HK-2 (cell line): ENCODE results near the gene KRTAP9-2.
A peak's percentile ranks its signal among the peaks of the same experiment; 100 is the strongest.
"Not testable (repeated sequence)": the region's sequence is repeated elsewhere in the genome, so short reads cannot be mapped to it uniquely, and the experiment has no call there.

Experiments used
- DNase-seq: peaks from one replicate; pipeline ENCODE4 v3.0.0-alpha.2; 2018; ENCODE audit not compliant: unreplicated experiment

The KRTAP9-2 gene

GRCh38 chr17:41226598-41227095, at the start of gene KRTAP9-2:
Gene KRTAP9-2 (plus strand): TSS chr17:41226648. CDS start chr17:41226655, 7 bp downstream.
- not testable (repeated sequence) for DNase-seq

GRCh38 chr17:41176744-41177387, 49.6 kb upstream of the KRTAP9-2 start:
- DNase-seq: no peak

GRCh38 chr17:41177727-41178271, 48.6 kb upstream of the KRTAP9-2 start, which contains the start of gene KRTAP4-2:
Gene KRTAP4-2 (minus strand): TSS chr17:41178221. CDS start chr17:41178164, 57 bp downstream.
- DNase-seq: no peak

- DNase-seq: peak; percentile 6
These were observed 48.1 kb upstream of the KRTAP9-2 start for GRCh38 chr17:41178341-41178740.

GRCh38 chr17:41178843-41179616, 47.4 kb upstream of the KRTAP9-2 start:
- DNase-seq: no peak

GRCh38 chr17:41184480-41184961, 41.9 kb upstream of the KRTAP9-2 start, which contains the start of gene KRTAP4-1:
Gene KRTAP4-1 (minus strand): TSS chr17:41184911. CDS start chr17:41184854, 57 bp downstream.
- no peak for DNase-seq

GRCh38 chr17:41185001-41185400, 41.4 kb upstream of the KRTAP9-2 start:
- no peak for DNase-seq

GRCh38 chr17:41186872-41187271, 39.6 kb upstream of the KRTAP9-2 start:
- no peak for DNase-seq

- not testable (repeated sequence) for DNase-seq
These were observed 36.6 kb upstream of the KRTAP9-2 start, which contains the start of gene KRTAP9-1 for GRCh38 chr17:41189837-41190318. Gene KRTAP9-1 (plus strand): TSS chr17:41189887. CDS start chr17:41189887, 0 bp downstream.

GRCh38 chr17:41190328-41190727, 36.1 kb upstream of the KRTAP9-2 start:
- DNase-seq: no peak

- DNase-seq: no peak
These were observed 30.4 kb upstream of the KRTAP9-2 start for GRCh38 chr17:41196068-41196467.

GRCh38 chr17:41199421-41200078, 26.9 kb upstream of the KRTAP9-2 start:
- no peak for DNase-seq

- no peak for DNase-seq
These were observed 14.5 kb upstream of the KRTAP9-2 start for GRCh38 chr17:41211845-41212466.

- DNase-seq: no peak
These were observed 13.8 kb upstream of the KRTAP9-2 start for GRCh38 chr17:41212524-41213169.

GRCh38 chr17:41215681-41216080, 10.8 kb upstream of the KRTAP9-2 start:
- no peak for DNase-seq

GRCh38 chr17:41223821-41224220, 2.6 kb upstream of the KRTAP9-2 start:
- DNase-seq: no peak

- DNase-seq: no peak
These were observed 397 bp upstream of the KRTAP9-2 start for GRCh38 chr17:41226051-41226450.

- DNase-seq: no peak
These were observed 3.6 kb downstream of the KRTAP9-2 start for GRCh38 chr17:41230094-41230493.

- no peak for DNase-seq
These were observed 5.3 kb downstream of the KRTAP9-2 start for GRCh38 chr17:41231731-41232130.

- not testable (repeated sequence) for DNase-seq
These were observed 6.1 kb downstream of the KRTAP9-2 start, which contains the start of gene KRTAP9-3 for GRCh38 chr17:41232399-41233105. Gene KRTAP9-3 (plus strand): TSS chr17:41232449. CDS start chr17:41232502, 53 bp downstream.
